B cell (primary cell): ENCODE results near the gene HEXD.

ENCODE experiments used
- CTCF ChIP-seq: fragments of 200-600 bp; IDR thresholded peaks from one replicate; pipeline ENCODE4 v1.8.0; 2022; ENCODE audit warnings: antibody characterized with exemption, mild to moderate bottlenecking
- EZH2 ChIP-seq: IDR thresholded peaks from 2 replicates; pipeline ENCODE4 v1.6.1; 2012; ENCODE audit warnings: borderline replicate concordance, low read depth, mild to moderate bottlenecking, moderate library complexity, low read length; ENCODE audit not compliant: insufficient read depth, poor library complexity, severe bottlenecking

GRCh38 chr17:82408938-82409318 is 9.2 kb upstream of the HEXD start:
- TF ChIP-seq CTCF, result no peak
- no peak for TF ChIP-seq EZH2
